Measurements from ENCODE around the gene RSPO1. TPM values are rescaled to one million over a fixed set of nuclear protein-coding genes. Genes with fewer than 3 reads are reported as not detected.

RSPO1 gene
- total RNA-seq, 2 experiments from 2014 or later = not detected

- H3K4me1 ChIP-seq (ENCODE audit: insufficient read depth, low read length, poor library complexity, severe bottlenecking) = peaks cover 41% of the 10 kb centered on the region
- ChIA-PET POLR2A (interaction anchor here (1.0 kb wide), 1 partner anchor 19 kb away, joined by 3 read pairs; no protein-coding TSS in a partner anchor), CTCF (ENCODE audit: unreplicated experiment) (interaction anchor here (1.6 kb wide), 1 partner anchor 80 kb away, joined by 4 read pairs; no protein-coding TSS in a partner anchor)
- no peaks in the 10 kb centered on the region for H3K9me2 ChIP-seq (ENCODE audit: insufficient read depth, low read length)
- no peak overlapping the region for H3K4me2 ChIP-seq (ENCODE audit: low read length)
- H3K36me3 ChIP-seq (ENCODE audit: insufficient read depth, low read length) = peaks cover 54% of the 10 kb centered on the region
- no peaks in the 10 kb centered on the region for H4K20me1 ChIP-seq (ENCODE audit: insufficient read depth, low read length)
- intact Hi-C loops (cut with micrococcal nuclease; ENCODE audit: unreplicated experiment) = no loop called here
- TF ChIP-seq, protein P1, sequence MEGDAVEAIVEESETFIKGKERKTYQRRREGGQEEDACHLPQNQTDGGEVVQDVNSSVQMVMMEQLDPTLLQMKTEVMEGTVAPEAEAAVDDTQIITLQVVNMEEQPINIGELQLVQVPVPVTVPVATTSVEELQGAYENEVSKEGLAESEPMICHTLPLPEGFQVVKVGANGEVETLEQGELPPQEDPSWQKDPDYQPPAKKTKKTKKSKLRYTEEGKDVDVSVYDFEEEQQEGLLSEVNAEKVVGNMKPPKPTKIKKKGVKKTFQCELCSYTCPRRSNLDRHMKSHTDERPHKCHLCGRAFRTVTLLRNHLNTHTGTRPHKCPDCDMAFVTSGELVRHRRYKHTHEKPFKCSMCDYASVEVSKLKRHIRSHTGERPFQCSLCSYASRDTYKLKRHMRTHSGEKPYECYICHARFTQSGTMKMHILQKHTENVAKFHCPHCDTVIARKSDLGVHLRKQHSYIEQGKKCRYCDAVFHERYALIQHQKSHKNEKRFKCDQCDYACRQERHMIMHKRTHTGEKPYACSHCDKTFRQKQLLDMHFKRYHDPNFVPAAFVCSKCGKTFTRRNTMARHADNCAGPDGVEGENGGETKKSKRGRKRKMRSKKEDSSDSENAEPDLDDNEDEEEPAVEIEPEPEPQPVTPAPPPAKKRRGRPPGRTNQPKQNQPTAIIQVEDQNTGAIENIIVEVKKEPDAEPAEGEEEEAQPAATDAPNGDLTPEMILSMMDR (conservative IDR thresholded peaks at IDR 0.05; ENCODE audit: low read length) = no peak
- TF ChIP-seq EZH2phosphoT487 (IDR thresholded peaks at IDR 0.05; ENCODE audit: borderline replicate concordance, low read depth, low read length) = no peak
- no peak overlapping the region for H3K4me3 ChIP-seq (ENCODE audit: low read depth, low read length, poor library complexity, severe bottlenecking)
- BruUV-seq (replicated peaks) = no TSS peak
- no peaks in the 10 kb centered on the region for H3K9me3 ChIP-seq (ENCODE audit: low read length)
- no peak overlapping the region for H2AFZ ChIP-seq (ENCODE audit: low read length)
- H3K79me2 ChIP-seq (ENCODE audit: insufficient read depth, low read depth, low read length) = no peaks in the 10 kb centered on the region
- H3K27ac ChIP-seq (ENCODE audit: low read depth, low read length, poor library complexity, severe bottlenecking) = no peak overlapping the region
- no peak for DNase-seq (ENCODE audit: low spot score)
Observed at GRCh38 chr1:37680933-37681332, 46.2 kb upstream of the RSPO1 start.

- no peaks in the 10 kb centered on the region for H3K9me3 ChIP-seq (ENCODE audit: low read length)
- peak overlapping the region; percentile 8 for H3K27ac ChIP-seq (ENCODE audit: low read depth, low read length, poor library complexity, severe bottlenecking)
- H3K36me3 ChIP-seq (ENCODE audit: insufficient read depth, low read length) = peaks cover 26% of the 10 kb centered on the region; the same call in 1 of the 2 replicates
- peak; percentile 13 for DNase-seq (ENCODE audit: low spot score)
- H3K79me2 ChIP-seq (ENCODE audit: insufficient read depth, low read depth, low read length) = no peaks in the 10 kb centered on the region
- peaks cover 58% of the 10 kb centered on the region for H3K4me1 ChIP-seq (ENCODE audit: insufficient read depth, low read length, poor library complexity, severe bottlenecking)
- H3K4me2 ChIP-seq (ENCODE audit: low read length) = peak overlapping the region; percentile 76; the same call in 1 of the 2 replicates
- intact Hi-C loops (cut with micrococcal nuclease; ENCODE audit: unreplicated experiment) = no loop called here
- no peak for TF ChIP-seq EZH2phosphoT487 (IDR thresholded peaks at IDR 0.05; ENCODE audit: borderline replicate concordance, low read depth, low read length)
- TF ChIP-seq, protein P1 (conservative IDR thresholded peaks at IDR 0.05; ENCODE audit: low read length) = no peak
- no peaks in the 10 kb centered on the region for H4K20me1 ChIP-seq (ENCODE audit: insufficient read depth, low read length)
- H3K4me3 ChIP-seq (ENCODE audit: low read depth, low read length, poor library complexity, severe bottlenecking) = no peak overlapping the region
- no TSS peak for BruUV-seq (replicated peaks)
- ChIA-PET POLR2A (interaction anchor here (0.6 to 1.7 kb wide), 5 partner anchors 11 to 204 kb away, joined by 3 to 10 read pairs (median 4); partner anchors contain the start of gene GNL2), CTCF (ENCODE audit: unreplicated experiment) (interaction anchor here (1.9 kb wide), 1 partner anchor 12 kb away, joined by 6 read pairs; no protein-coding TSS in a partner anchor)
- peak overlapping the region; percentile 96; the same call in 1 of the 2 replicates for H2AFZ ChIP-seq (ENCODE audit: low read length)
- no peaks in the 10 kb centered on the region for H3K9me2 ChIP-seq (ENCODE audit: insufficient read depth, low read length)
Observed at GRCh38 chr1:37677808-37678207, 43.1 kb upstream of the RSPO1 start.

GRCh38 chr1:37677143-37677439 lies 42.4 kb upstream of the RSPO1 start:
- no peaks in the 10 kb centered on the region for H3K9me2 ChIP-seq (ENCODE audit: insufficient read depth, low read length)
- POLR2A ChIA-PET = interaction anchor here (0.7 to 2.0 kb wide), 7 partner anchors 12 to 83 kb away, joined by 3 to 10 read pairs (median 6); partner anchors contain the start of gene GNL2

More at GRCh38 chr1:37677143-37677439, 42.4 kb upstream of the RSPO1 start:
- DNase-seq (ENCODE audit: low spot score) = no peak
- H3K36me3 ChIP-seq (ENCODE audit: insufficient read depth, low read length) = peaks cover 19% of the 10 kb centered on the region; the same call in 1 of the 2 replicates
- peaks cover 63% of the 10 kb centered on the region for H3K4me1 ChIP-seq (ENCODE audit: insufficient read depth, low read length, poor library complexity, severe bottlenecking)
- H2AFZ ChIP-seq (ENCODE audit: low read length) = peak overlapping the region; percentile 96; the same call in 1 of the 2 replicates
- intact Hi-C loops (cut with micrococcal nuclease; ENCODE audit: unreplicated experiment) = no loop called here
- peak overlapping the region; percentile 85 for H3K27ac ChIP-seq (ENCODE audit: low read depth, low read length, poor library complexity, severe bottlenecking)
- no peak overlapping the region for H3K4me3 ChIP-seq (ENCODE audit: low read depth, low read length, poor library complexity, severe bottlenecking)
- CTCF ChIA-PET (ENCODE audit: unreplicated experiment) = interaction anchor here (0.8 to 1.9 kb wide), 3 partner anchors 12 to 74 kb away, joined by 4 to 6 read pairs (median 4); no protein-coding TSS in a partner anchor
- TF ChIP-seq EZH2phosphoT487 (IDR thresholded peaks at IDR 0.05; ENCODE audit: borderline replicate concordance, low read depth, low read length) = no peak
- TF ChIP-seq, protein P1 (conservative IDR thresholded peaks at IDR 0.05; ENCODE audit: low read length) = no peak
- H3K9me3 ChIP-seq (ENCODE audit: low read length) = no peaks in the 10 kb centered on the region
- H3K79me2 ChIP-seq (ENCODE audit: insufficient read depth, low read depth, low read length) = no peaks in the 10 kb centered on the region
- no peaks in the 10 kb centered on the region for H4K20me1 ChIP-seq (ENCODE audit: insufficient read depth, low read length)
- H3K4me2 ChIP-seq (ENCODE audit: low read length) = peak overlapping the region; percentile 76
- no TSS peak for BruUV-seq (replicated peaks)

Measured in OCI-LY7 (cell line).